SJCRH30 (cell line): ENCODE measurements around the gene GTF3C4. TPM values are rescaled to one million over a fixed set of nuclear protein-coding genes. Genes with fewer than 3 reads are reported as not detected.

Experiments used
- DNase-seq, 2 experiments: peaks; one replicate each; pipeline ENCODE4 v3.0.0-alpha.2; 2015 to 2020
- H3K27ac ChIP-seq: fragments of 250-450 bp; sonication (Bioruptor Pico); 2 replicates; pipeline ENCODE4 v1.5.1; 2020; ENCODE audit warnings: mild to moderate bottlenecking, moderate library complexity
- H3K27me3 ChIP-seq: fragments of 250-450 bp; sonication (Bioruptor Pico); 2 replicates; pipeline ENCODE4 v1.5.1; 2020; ENCODE audit warnings: mild to moderate bottlenecking, moderate library complexity
- H3K36me3 ChIP-seq: fragments of 250-450 bp; sonication (Bioruptor Pico); 2 replicates; pipeline ENCODE4 v1.5.1; 2020; ENCODE audit warnings: mild to moderate bottlenecking, moderate library complexity
- H3K4me1 ChIP-seq: fragments of 250-450 bp; sonication (Bioruptor Pico); 2 replicates; pipeline ENCODE4 v1.5.1; 2020; ENCODE audit warnings: mild to moderate bottlenecking, moderate library complexity
- H3K4me3 ChIP-seq: fragments of 250-450 bp; sonication (Bioruptor Pico); 2 replicates; pipeline ENCODE4 v1.5.1; 2020; ENCODE audit warnings: mild to moderate bottlenecking, moderate library complexity
- H3K9me3 ChIP-seq: fragments of 250-450 bp; sonication (Bioruptor Pico); replicated peaks from 2 replicates; pipeline ENCODE4 v1.5.1; 2020; ENCODE audit warnings: mild to moderate bottlenecking, moderate library complexity
- total RNA-seq: library from RNA; depleted of rRNA; stranded (reverse); fragments of >200 nt; shearing (Covaris generic); gene quantifications from 2 replicates; pipeline ENCODE4 v1.2.3, GENCODE V29; 2014; rRNA removed

Gene GTF3C4, protein sequence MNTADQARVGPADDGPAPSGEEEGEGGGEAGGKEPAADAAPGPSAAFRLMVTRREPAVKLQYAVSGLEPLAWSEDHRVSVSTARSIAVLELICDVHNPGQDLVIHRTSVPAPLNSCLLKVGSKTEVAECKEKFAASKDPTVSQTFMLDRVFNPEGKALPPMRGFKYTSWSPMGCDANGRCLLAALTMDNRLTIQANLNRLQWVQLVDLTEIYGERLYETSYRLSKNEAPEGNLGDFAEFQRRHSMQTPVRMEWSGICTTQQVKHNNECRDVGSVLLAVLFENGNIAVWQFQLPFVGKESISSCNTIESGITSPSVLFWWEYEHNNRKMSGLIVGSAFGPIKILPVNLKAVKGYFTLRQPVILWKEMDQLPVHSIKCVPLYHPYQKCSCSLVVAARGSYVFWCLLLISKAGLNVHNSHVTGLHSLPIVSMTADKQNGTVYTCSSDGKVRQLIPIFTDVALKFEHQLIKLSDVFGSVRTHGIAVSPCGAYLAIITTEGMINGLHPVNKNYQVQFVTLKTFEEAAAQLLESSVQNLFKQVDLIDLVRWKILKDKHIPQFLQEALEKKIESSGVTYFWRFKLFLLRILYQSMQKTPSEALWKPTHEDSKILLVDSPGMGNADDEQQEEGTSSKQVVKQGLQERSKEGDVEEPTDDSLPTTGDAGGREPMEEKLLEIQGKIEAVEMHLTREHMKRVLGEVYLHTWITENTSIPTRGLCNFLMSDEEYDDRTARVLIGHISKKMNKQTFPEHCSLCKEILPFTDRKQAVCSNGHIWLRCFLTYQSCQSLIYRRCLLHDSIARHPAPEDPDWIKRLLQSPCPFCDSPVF
- total RNA-seq, result 37.5 and 39.0 TPM in 2 replicates

DNA sequence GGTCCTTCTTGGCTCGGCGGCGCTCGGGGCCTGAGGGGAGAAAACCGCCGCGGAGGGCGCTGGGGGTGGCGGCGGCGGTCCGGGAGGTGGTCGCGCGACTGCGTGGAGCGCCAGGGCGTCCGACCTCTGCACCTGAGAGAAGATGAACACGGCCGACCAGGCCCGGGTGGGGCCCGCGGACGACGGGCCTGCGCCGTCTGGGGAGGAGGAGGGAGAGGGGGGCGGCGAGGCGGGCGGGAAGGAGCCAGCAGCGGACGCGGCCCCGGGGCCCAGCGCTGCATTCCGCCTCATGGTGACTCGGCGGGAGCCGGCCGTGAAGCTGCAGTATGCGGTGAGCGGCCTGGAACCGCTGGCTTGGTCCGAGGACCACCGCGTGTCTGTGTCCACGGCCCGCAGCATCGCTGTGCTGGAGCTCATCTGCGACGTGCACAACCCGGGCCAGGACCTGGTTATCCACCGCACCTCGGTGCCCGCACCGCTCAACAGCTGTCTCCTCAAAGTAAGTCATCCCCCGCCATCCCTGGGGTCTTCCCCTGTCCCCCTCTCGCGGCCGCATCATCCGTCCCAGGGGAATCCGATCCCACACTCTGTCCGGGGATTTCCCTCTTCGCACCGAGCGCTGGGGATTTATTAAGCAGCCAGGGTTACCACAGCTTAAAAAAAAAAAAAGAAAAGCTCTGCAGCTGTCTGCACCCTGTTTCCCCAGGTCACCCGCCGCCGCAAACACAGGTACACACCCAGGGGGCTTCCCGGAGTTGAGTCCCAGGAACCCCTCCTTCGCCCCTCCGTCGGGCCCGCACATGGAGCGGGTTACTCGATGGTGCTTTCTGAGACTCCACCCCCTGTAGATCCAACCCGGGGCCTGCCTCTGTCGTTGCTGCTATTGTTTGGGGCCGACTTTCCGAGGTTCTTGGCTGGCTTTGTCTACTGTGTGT lies at the start of gene GTF3C4:
Gene GTF3C4 (plus strand): TSS at position 8 of the 935 bp plus-strand sequence. CDS start 135 bp downstream, at position 143.
- Histone ChIP-seq H3K9me3 (no peaks in the 10 kb centered on the region), H3K27me3 (no peaks in the 10 kb centered on the region), H3K4me1 (peaks cover 7% of the 10 kb centered on the region; the same call in 1 of the 2 replicates), H3K36me3 (peaks cover 2% of the 10 kb centered on the region), H3K4me3 (peak within 1 kb of the TSS; percentile 96), H3K27ac (peak within 1 kb of the TSS; percentile 94)
- peak; percentile 53 to 54 for DNase-seq

DNA sequence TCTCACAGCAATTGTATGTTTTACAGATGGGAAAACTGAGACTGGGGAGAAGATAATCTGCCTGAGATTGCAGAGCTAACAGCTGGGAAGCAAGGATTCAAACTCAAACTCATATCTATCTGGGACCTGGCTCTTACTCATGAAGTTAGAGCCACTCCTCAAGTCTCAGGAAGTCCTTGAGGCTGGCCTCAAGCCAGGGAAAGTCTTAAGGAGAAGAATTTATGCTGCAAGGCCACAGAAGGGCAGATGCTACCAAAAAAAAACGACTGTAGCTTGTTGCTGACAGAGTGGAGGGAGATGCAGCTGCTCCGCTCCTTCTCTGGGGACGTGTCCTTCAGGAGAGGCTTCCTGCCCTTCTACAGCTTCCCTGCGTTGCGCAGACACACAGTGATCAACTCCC lies 48.1 kb upstream of the GTF3C4 start:
- DNase-seq, result peak in 1 of 2 experiments; percentile 13
- no peaks in the 10 kb centered on the region for H3K9me3 ChIP-seq
- H3K4me1 ChIP-seq, result no peaks in the 10 kb centered on the region
- H3K27me3 ChIP-seq, result no peaks in the 10 kb centered on the region
- no peak overlapping the region for H3K27ac ChIP-seq
- H3K36me3 ChIP-seq, result peaks cover 47% of the 10 kb centered on the region
- H3K4me3 ChIP-seq, result no peak overlapping the region

DNA sequence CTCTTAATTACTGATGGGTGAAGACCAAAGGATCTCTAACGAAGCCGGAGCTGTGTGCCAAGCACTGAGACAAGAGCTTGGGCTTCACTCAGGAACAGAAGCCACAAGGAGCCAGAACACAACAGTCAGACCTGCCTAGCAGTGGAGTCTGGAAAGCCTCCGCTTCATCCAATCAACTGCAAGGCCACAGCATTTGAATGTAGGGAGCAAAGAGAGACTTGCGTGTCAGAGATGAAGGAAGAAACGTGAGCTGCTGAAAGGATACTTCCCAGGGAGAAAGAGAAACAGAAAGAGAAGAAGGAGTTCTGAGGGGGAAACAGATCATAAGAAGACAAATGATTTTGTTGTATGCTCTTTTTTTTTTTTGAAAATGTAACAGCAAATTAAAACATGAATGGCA lies 44.0 kb upstream of the GTF3C4 start:
- DNase-seq, result no peak
- Histone ChIP-seq H3K4me1 (no peaks in the 10 kb centered on the region), H3K4me3 (no peak overlapping the region), H3K27ac (no peak overlapping the region), H3K27me3 (no peaks in the 10 kb centered on the region), H3K9me3 (no peaks in the 10 kb centered on the region), H3K36me3 (peaks cover 54% of the 10 kb centered on the region)

DNA sequence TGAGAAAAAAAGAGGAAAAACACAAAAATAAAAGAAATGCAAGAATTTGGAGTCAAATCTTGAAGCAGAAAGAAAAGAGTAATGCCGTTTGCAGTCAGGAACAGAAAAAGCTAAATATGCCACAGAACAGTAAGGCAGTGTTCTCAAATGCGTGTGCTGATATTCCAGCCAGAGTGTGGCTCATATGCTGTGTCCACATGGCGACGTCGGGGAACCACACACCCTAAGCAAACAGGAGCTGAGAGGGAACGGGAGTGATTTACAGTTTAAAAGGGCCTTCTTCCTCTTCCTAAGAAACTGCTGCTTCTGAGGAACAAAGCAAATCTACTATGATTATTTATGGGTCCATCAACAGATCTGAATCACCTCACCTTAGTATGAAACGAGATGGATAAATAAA lies 43.2 kb upstream of the GTF3C4 start:
- H3K36me3 ChIP-seq, result peaks cover 55% of the 10 kb centered on the region

DNA sequence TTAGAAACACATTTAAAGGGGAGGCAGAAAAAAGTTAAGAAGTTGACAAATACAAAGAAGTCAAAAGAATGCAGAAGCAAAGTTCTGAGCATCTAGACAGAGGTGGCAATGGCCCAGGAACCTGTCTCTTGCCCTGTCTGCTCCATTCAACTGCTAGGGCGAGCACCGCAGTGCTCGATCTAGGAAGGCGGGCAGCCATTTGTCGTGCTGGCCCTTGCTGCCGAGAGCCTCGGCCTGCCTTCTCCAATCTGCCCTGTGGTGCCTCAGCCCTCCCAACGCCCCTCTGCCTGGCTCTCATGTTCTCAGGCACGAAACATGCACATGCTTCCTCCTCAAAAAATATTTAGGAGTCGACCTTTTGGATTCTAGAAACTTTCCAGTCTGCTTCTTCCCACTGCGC lies 42.7 kb upstream of the GTF3C4 start:
- Histone ChIP-seq H3K27ac (no peak overlapping the region), H3K9me3 (no peaks in the 10 kb centered on the region), H3K27me3 (no peaks in the 10 kb centered on the region), H3K36me3 (peaks cover 55% of the 10 kb centered on the region), H3K4me1 (no peaks in the 10 kb centered on the region), H3K4me3 (no peak overlapping the region)
- no peak for DNase-seq

More for the DNA sequence above, 43.2 kb upstream of the GTF3C4 start:
- H3K27ac ChIP-seq, result no peak overlapping the region
- H3K27me3 ChIP-seq, result no peaks in the 10 kb centered on the region
- no peak for DNase-seq
- no peak overlapping the region for H3K4me3 ChIP-seq
- H3K4me1 ChIP-seq, result no peaks in the 10 kb centered on the region
- no peaks in the 10 kb centered on the region for H3K9me3 ChIP-seq

DNA sequence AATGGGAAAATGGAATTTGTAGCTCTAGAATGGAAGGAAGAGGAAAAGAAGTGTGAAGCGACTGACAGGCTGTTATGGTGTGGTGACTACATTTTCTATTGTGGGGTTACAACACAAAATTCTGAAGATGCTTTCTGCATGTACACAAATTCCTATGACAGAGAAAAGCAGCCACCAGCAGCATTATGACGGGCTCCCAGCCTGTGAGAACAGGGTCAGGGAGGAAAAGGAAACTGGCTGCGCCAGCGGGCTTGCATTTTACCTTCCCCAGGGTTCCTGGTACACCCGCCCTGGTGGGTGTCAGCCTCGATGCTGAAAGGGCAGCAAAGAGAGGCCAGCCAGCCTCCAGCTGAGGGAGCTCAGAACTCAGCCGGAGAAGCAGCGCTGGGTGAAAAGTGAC lies 41.5 kb upstream of the GTF3C4 start:
- Histone ChIP-seq H3K4me1 (no peaks in the 10 kb centered on the region), H3K27me3 (no peaks in the 10 kb centered on the region), H3K27ac (no peak overlapping the region), H3K4me3 (no peak overlapping the region), H3K36me3 (peaks cover 61% of the 10 kb centered on the region), H3K9me3 (no peaks in the 10 kb centered on the region)
- no peak for DNase-seq

DNA sequence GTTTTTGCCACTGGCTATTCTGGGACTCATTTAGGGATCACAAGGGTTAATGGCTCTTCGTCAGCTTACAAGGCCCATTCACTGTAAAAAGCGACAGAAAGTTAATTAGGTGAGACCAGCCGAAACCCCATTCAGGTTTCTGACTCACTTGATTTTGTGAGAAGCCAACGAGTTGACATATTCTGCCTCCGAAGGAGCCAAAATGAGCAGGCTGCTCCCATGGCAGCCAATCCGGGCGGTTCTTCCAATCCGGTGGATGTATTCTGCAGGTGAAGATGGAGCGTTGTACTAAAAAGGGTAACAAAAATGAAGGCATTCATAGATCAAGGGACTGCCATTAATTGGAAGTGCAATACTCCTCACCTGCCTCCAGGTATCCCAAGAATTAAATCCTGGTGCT lies 40.1 kb upstream of the GTF3C4 start:
- Histone ChIP-seq H3K4me1 (no peaks in the 10 kb centered on the region), H3K27me3 (no peaks in the 10 kb centered on the region), H3K4me3 (no peak overlapping the region), H3K9me3 (no peaks in the 10 kb centered on the region), H3K36me3 (peaks cover 51% of the 10 kb centered on the region), H3K27ac (no peak overlapping the region)
- no peak for DNase-seq

DNA sequence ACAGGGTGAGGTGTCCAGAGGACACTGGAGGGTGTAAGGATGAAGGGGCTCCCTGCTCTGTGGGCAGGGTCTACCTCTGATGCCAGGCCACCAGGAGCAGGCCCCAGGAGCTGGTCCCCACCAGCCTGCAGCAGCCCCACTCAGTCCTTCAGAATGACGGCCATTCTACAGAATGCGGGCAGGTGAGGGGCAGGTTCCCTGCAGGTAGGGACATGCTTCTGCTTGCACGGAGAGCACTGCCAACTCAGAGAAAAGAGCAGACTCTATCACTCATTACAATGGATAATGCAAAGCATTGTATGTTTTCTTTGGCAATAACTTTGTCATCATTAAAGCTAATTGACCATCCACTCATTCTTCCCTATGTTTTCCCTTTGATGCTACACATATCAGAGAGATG lies 39.5 kb upstream of the GTF3C4 start:
- Histone ChIP-seq H3K36me3 (peaks cover 50% of the 10 kb centered on the region), H3K27ac (no peak overlapping the region)

DNA sequence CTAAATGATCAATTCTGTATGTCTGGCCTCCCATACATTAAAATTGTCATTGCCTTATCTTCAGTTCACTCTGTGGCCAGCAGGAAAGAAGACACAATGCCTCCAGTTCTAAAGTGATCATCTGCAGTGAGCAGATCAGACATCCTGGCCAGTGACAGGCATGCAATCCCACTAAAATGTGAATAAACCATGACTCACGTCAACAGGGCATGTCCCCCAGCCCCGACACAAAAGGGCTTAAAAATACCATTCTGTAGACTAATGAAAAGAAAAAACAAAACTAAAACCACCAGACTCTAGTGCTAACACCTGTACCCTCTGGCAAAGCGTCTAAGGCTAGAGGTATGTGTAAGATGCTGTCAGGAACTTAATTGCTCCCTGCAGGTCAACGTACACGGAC lies 39.0 kb upstream of the GTF3C4 start:
- no peaks in the 10 kb centered on the region for H3K27me3 ChIP-seq
- H3K27ac ChIP-seq, result no peak overlapping the region
- H3K4me1 ChIP-seq, result no peaks in the 10 kb centered on the region
- DNase-seq, result no peak
- H3K36me3 ChIP-seq, result peaks cover 54% of the 10 kb centered on the region
- H3K9me3 ChIP-seq, result no peaks in the 10 kb centered on the region
- H3K4me3 ChIP-seq, result no peak overlapping the region

More for the DNA sequence above, 39.5 kb upstream of the GTF3C4 start:
- H3K4me3 ChIP-seq, result no peak overlapping the region
- no peaks in the 10 kb centered on the region for H3K4me1 ChIP-seq
- DNase-seq, result no peak
- H3K9me3 ChIP-seq, result no peaks in the 10 kb centered on the region
- H3K27me3 ChIP-seq, result no peaks in the 10 kb centered on the region

DNA sequence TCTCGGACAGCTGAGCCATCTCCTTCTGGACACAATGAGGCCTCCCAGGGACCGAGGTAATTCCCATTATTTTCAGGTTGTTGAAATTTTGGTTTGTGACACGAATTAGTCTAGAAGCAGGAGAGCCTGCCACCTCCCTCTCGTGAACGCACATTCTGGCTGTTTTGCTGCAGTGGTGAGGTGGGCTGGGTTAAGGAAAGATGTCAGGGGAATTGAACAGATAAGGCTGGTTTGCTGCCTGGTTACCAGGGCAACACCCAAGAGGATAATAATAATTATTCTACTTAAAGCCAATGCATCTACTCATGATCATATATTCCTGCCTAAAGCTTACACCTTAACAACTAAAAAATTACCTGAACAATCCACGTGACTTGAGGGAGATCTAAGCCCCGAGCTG lies 38.6 kb upstream of the GTF3C4 start:
- DNase-seq, result no peak
- Histone ChIP-seq H3K36me3 (peaks cover 52% of the 10 kb centered on the region), H3K9me3 (no peaks in the 10 kb centered on the region), H3K27me3 (no peaks in the 10 kb centered on the region), H3K4me3 (no peak overlapping the region), H3K27ac (no peak overlapping the region), H3K4me1 (no peaks in the 10 kb centered on the region)

DNA sequence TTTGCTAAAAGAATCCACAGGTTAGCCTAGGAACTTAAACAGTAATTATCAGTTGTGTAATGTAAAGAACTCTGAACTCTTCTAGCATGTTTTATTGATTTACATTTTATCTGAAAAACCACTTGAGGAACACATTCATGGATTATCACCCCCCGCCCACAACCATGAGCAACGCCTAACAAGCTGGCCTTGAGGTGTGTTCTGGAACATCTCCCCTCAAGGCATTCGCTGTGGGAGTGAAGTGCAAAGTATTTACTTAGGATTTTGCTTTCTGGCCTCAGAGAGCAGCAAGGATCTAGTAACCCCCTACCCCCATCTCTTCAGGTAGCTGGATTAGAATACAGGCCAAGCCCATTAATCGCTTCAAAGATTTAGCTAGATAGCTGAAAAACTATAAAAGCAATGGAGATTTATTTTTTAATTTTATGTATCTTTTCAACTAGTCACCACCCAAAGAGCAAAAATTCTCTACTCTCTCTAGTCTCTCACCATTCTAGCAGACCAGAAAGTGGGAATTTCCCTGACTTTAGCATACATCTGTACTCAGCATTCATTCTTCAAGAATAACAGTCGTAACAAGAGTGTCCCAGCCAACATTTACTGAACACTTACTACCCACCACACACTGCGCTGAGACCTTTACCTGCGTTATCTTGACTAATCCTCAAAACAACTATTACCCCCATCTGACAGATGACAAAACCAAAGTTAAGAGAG lies 37.7 kb upstream of the GTF3C4 start:
- Histone ChIP-seq H3K4me3 (no peak overlapping the region), H3K4me1 (no peaks in the 10 kb centered on the region), H3K36me3 (peaks cover 45% of the 10 kb centered on the region)

DNA sequence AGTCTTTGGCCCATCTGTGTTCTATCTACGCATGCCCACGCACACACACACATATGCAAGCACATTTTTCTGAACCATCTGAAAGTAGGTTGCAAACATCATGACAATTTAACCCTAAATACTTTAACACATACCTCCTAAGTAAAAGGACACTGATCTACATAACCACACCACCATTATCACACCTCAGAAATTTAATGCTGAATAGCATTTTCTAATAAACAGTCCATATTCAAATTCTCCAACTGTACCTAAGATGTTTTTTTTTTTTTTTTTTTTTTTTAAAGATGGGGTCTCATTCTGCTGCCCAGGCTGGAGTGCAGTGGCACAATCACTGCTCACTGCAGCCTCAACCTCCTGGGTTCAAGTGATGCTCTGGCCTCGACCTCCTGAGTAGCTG lies 35.9 kb upstream of the GTF3C4 start:
- Histone ChIP-seq H3K27ac (no peak overlapping the region), H3K9me3 (no peaks in the 10 kb centered on the region), H3K4me3 (no peak overlapping the region), H3K36me3 (peaks cover 46% of the 10 kb centered on the region), H3K4me1 (no peaks in the 10 kb centered on the region), H3K27me3 (no peaks in the 10 kb centered on the region)
- no peak for DNase-seq

More for the DNA sequence above, 37.7 kb upstream of the GTF3C4 start:
- H3K27ac ChIP-seq, result no peak overlapping the region
- H3K27me3 ChIP-seq, result no peaks in the 10 kb centered on the region
- no peak for DNase-seq
- no peaks in the 10 kb centered on the region for H3K9me3 ChIP-seq

DNA sequence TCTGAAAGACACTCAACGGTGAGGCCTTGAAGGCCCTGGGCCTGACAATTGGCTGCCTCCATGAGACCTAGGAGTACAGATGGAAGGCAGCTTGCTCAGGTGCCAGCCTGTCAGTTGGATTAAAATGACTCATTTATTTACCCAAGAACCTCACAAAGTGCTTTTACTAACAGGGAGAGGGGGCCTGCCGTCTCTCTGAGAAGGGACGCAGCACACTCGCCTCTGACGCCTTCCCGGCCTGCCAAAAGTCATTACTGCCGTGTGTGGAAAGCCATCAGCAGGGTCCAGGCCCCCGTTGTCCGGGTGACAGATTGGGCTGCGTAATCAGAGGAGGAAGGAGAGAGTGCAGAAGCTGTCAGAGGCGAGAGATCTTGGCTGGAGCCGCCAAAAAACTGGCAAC lies 32.9 kb upstream of the GTF3C4 start:
- H3K4me3 ChIP-seq, result no peak overlapping the region
- H3K27me3 ChIP-seq, result no peaks in the 10 kb centered on the region
- no peaks in the 10 kb centered on the region for H3K9me3 ChIP-seq
- DNase-seq, result no peak
- H3K27ac ChIP-seq, result no peak overlapping the region
- H3K36me3 ChIP-seq, result peaks cover 52% of the 10 kb centered on the region
- H3K4me1 ChIP-seq, result no peaks in the 10 kb centered on the region

DNA sequence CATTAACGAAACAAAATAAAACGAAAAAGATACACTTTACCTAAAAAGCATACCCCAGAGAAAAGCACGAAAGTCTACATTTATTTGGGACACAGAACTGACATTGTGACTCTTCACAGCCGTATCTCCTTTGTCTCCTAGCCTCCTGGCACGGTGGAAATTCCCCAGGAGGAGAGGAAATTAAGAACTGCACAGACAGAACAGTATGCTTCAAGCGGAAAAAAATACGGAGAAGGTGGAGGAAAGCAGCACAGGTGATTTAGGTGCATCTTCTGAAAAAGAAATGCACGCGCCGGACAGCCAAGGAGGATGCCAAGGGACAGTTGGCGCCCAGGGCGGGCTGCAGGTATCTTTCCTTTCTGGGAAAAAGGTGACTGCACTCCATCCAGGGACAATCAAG lies 32.5 kb upstream of the GTF3C4 start:
- peaks cover 57% of the 10 kb centered on the region for H3K36me3 ChIP-seq

More for the DNA sequence above, 32.5 kb upstream of the GTF3C4 start:
- no peaks in the 10 kb centered on the region for H3K4me1 ChIP-seq
- H3K27ac ChIP-seq, result no peak overlapping the region
- no peak for DNase-seq
- H3K9me3 ChIP-seq, result no peaks in the 10 kb centered on the region
- H3K27me3 ChIP-seq, result no peaks in the 10 kb centered on the region
- H3K4me3 ChIP-seq, result no peak overlapping the region
